Activated effector memory CD4-positive, alpha-beta T cell treated with anti-CD3 and anti-CD28 coated beads, Interleukin-2, amount 50 U/mL, for 16 hours (primary cell): ENCODE measurements around the gene RPL6.
"Not testable (repeated sequence)": the region's sequence is repeated elsewhere in the genome, so short reads cannot be mapped to it uniquely, and the experiment has no call there.

Experiments
- DNase-seq: peaks from one replicate; pipeline ENCODE4 v3.0.0-alpha.2; 2020

Gene RPL6

DNA sequence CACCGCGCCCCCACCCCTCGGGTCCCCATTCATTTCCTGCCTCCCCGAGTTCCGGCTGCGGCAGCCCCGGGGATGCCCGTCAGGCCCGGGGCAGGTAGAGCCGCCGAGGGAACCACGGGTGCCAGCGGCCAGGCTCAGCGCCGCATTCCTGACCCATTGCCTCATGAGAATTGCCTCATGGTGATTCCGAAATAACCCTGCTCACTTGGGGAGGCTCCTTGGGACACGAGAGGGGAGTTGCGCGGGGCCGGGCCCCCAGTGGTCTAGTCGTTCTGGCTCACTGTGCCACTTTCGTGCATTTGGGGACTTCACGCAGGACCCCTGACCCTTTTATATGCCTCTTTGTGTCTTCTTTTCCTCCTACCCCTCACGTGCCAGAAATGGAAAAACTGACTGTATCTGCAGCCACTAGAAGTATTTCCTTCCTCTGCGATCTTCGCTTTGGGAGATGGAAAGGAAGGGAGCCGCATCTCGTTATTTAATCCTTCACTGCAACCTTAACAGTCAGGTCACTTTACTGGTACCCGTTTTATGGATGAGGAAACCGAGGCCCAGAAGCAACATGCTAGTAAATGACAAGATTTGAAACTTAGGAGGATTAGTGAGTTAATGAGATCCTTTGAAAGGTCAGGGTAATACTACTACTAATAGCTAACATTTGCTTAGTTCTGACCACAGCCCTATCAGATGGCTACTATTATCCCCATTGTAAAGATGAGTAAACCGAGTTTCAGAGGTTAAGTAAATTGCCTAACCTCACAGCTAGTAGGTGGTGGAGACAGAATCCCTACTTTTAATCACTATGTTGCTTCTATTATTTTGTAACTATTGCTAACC lies 10.1 kb upstream of the RPL6 start:
- DNase-seq: no peak

DNA sequence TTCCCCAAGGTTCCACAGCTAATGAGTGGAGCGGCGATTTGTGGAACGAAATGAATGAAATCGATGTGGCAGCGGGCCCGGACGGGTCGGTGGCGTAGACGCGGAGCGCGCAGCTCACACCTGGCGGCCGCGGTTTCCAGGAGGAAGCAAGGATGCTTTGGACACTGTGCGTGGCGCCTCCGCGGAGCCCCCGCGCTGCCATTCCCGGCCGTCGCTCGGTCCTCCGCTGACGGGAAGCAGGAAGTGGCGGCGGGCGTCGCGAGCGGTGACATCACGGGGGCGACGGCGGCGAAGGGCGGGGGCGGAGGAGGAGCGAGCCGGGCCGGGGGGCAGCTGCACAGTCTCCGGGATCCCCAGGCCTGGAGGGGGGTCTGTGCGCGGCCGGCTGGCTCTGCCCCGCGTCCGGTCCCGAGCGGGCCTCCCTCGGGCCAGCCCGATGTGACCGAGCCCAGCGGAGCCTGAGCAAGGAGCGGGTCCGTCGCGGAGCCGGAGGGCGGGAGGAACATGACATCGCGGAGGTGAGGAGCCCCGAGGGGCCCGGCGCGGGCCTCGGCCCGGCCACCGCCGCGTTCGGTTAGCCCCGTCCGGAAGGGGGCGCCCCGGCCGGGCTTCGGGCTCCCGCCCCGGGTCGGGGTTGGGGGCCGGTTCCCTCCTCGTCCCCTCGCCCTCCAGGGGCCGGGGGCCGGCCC lies 9.3 kb upstream of the RPL6 start, which contains the start of gene PTPN11:
Gene PTPN11 (plus strand): TSS at position 340 of the 689 bp plus-strand sequence. CDS start 165 bp downstream, at position 505.
- peak; percentile 97 for DNase-seq

GRCh38 chr12:112418273-112418607 lies 8.8 kb upstream of the RPL6 start:
- no peak for DNase-seq

GRCh38 chr12:112415457-112415856 lies 6.1 kb upstream of the RPL6 start:
- not testable (repeated sequence) for DNase-seq

DNA sequence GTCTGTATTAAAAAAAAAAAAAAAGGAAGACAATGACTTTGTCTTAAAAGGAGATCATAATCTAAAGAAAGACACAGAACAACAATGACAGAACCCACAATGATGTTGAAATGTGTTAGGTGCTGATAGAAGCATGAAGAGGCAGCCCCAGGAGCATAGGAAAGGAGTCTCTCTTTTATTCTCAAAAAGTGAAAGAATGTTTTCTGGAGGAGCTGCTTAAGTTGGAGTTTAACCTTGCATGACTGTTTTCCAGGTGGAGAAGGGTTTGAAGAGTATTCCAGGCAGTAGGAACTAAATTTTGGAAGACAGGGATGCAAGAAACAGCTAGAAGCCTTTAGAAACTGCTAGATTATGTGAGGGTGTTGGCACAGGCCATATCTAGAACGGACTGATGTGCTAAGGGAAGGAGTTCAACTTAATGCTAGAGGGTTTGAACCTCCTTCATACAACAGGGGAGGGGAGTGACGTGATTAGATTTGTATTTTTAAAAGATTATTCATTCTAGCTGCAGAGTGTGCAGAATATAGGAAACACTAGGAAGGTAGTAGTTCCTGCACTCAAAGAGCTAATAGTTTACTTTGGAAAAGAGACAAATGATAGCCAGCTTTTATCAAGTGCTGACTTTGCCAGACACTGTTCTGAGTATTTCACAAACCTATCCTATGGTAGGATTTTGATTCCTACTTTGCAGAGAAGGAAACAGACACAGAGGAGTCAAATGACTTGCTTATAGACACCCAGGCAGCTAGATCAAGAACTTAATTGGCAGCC lies 4.6 kb upstream of the RPL6 start:
- DNase-seq: no peak

GRCh38 chr12:112409906-112410244 lies 470 bp upstream of the RPL6 start:
- no peak for DNase-seq

- DNase-seq: no peak
Measured at GRCh38 chr12:112408621-112409020, 784 bp downstream of the RPL6 start.

- DNase-seq: not testable (repeated sequence)
Measured at GRCh38 chr12:112407683-112408082, 1.7 kb downstream of the RPL6 start.

- DNase-seq: peak; percentile 54
Measured at GRCh38 chr12:112406519-112407488, 2.6 kb downstream of the RPL6 start.

DNA sequence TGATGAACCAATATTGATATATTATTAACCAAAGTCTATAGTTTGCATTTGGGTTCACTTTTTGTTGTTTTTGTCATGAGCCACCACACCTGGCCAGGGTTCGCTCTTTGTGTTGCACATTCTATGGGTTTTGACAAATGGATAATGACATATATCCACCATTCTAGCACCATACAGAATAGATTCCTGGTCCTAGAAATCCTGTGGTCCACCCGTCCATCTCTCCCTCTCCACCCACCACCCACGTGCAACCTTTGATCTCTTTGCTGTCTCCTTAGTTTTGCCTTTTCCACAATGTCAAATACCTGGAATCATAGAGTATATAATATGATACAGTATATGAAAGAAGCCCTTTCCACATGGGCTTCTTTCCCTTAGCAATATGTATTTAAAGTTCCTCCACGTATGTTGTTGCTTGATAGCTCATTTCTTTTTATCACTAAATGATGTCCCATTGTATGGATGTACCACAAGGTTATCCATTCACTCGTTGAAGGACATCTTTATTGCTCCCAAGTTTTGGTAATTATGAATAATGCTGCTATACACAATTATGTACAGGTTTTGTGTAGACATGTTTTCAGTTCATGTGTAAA lies 7.4 kb downstream of the RPL6 start:
- DNase-seq: no peak

DNA sequence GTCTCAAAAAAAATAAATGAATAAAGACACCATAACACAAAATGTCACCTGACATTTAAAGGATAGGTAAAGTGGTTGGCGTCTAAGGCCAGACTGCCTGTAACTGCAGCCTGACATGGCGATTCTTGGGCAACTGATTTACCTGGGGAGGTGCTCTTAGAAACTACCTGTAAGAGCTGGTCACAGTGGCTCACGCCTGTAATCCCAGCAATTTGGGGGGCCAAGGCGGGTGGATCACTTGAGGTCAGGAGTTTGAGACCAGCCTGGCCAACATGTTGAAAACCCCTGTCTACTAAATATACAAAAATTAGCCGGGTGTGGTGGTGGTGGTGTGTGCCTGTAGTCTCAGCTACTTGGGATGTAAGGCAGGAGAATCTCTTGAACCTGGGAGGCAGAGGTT lies 8.4 kb downstream of the RPL6 start:
- DNase-seq: peak; percentile 38

DNA sequence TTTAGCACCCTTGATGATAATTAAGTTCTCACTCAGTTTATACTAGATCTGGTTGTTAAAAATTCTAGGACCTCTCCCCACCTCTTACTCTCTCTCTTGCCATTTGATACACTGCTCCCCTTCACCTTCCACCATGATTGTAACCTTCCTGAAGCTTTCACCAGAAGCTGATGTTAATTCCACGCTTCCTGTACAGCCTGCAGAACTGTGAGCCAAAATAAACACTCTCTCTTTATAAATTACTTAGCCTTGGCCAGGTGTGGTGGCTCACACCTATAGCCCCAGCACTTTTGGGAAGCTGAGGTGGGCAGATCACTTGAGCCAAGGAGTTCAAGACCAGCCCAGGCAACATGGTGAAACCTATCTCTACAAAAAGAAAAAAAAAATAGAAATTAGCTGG lies 16.1 kb downstream of the RPL6 start:
- no peak for DNase-seq

GRCh38 chr12:112389922-112390654 lies 19.3 kb downstream of the RPL6 start:
- not testable (repeated sequence) for DNase-seq

- no peak for DNase-seq
Measured at GRCh38 chr12:112389228-112389627, 20.2 kb downstream of the RPL6 start.

DNA sequence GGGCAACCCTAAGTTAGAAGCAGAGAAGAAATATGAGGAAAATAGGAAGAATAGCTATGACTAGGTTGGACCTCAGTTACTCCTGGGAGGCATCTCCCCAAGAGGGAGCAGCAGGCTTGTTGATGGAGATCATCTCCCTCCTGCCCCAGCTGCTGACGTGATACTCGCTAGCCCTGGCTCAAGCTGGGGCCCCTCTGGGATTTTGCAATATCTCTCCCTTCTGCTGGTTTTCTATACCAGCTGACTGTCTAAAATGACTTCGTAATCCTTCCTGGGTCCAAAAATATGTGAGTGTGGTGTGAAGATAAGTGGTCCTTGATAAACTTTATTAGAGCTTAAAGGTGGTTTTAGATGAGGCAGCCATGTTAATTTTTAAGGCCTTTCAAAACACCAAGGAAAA lies 22.7 kb downstream of the RPL6 start:
- no peak for DNase-seq

GRCh38 chr12:112382866-112383265 lies 26.5 kb downstream of the RPL6 start:
- no peak for DNase-seq

DNA sequence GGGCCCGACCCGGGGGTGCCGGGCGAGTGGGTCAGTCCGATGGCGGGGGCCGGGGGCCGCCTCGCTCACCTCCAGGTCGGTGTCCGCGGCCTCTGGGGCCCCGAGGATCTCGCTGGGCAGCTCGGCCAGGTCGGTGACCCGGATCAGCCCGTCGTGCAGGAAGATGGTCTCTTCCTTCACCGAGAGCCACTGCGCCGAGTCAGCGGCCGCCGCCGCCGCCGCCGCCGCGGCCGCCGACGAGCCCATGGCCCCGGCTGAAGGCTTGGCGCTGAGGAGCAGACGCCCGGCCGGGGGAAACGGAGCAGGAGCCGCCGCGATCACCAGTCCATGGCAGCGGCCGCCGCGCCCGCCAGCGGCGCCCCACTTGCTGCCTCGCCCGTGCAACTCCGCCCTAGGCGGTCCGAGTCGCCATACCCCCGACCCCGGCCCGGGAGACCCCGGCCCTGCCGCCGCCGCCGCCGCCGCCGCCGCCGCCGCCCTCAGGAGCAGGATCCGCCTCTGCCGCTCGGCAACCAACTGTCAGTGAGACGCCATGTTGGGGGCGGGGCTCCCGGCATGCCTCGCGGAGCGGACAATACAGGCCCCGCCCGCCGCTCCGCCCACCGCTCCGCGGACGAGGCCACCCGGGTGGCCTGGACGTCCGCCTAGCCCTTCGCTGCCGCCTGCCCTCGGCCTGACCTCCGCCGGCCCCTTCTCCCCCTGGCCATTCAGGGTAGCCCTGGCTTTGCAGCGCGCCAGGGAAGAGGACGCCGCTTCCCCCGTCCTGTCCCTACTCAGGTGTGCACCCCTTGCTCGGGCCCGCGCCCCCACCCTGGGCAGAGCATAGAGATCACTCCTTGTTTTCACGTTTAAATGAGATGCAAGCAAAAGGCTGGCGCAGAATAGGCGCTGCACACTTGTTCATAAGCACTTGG lies 27.3 kb downstream of the RPL6 start, which contains the start of gene HECTD4:
Gene HECTD4 (minus strand): TSS at position 549 of the 914 bp plus-strand sequence. CDS start 303 bp downstream, at position 246.
- DNase-seq: peak; percentile 99

DNA sequence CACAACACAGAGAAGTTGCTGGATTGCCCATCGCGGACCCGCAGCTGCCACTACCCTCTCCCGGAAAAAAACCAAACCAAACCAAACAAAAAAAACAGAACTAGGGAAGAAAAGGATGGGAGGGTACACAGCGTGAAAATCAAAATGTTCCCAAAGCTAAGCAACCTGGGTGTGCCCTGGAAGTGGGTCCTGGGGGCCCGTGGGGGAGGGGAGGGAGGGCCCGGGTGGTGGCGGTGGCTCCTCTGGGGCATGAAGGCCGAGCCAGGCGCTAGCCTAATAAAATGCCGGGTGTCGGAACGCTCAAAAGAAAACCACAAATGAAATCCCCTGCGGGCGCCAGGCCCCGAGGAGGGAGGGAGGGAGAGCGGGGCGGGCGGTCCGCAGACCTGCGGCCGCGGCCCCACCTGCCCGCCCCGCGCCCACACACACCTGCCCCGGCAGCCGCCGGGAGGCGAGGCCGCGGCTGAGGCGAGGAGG lies 28.0 kb downstream of the RPL6 start:
- peak; percentile 80 for DNase-seq

- DNase-seq: peak; percentile 63
Measured at GRCh38 chr12:112380663-112381405, 28.6 kb downstream of the RPL6 start.
